WTC11 (cell line): Measurements from ENCODE around the gene DUSP21.

Source experiments
- CREB1 ChIP-seq: sonication (generic); formaldehyde crosslinking; IDR thresholded peaks from 2 replicates; pipeline ENCODE4 v1.8.0; 2023; ENCODE audit warnings: mild to moderate bottlenecking, missing genetic modification reagents
- FOXK1 ChIP-seq: sonication (generic); formaldehyde crosslinking; IDR thresholded peaks from 2 replicates; pipeline ENCODE4 v1.8.0; 2022; ENCODE audit warnings: mild to moderate bottlenecking, moderate library complexity, missing genetic modification reagents
- GABPB1 ChIP-seq: sonication (generic); formaldehyde crosslinking; IDR thresholded peaks from 2 replicates; pipeline ENCODE4 v1.8.1; 2023; ENCODE audit warnings: mild to moderate bottlenecking, missing genetic modification reagents
- MXD4 ChIP-seq: fragments of 250-450 bp; sonication (Bioruptor Pico); IDR thresholded peaks from 2 replicates; pipeline ENCODE4 v1.8.0; 2021; ENCODE audit warnings: mild to moderate bottlenecking, moderate library complexity, borderline replicate concordance
- NFATC4 ChIP-seq: fragments of 250-450 bp; sonication (Bioruptor Pico); IDR thresholded peaks from 2 replicates; pipeline ENCODE4 v1.9.0; 2021; ENCODE audit warnings: mild to moderate bottlenecking
- TEAD4 ChIP-seq: sonication (generic); formaldehyde crosslinking; IDR thresholded peaks from 2 replicates; pipeline ENCODE4 v1.8.0; 2022; ENCODE audit warnings: mild to moderate bottlenecking, missing genetic modification reagents
- TF ChIP-seq, protein P1 (sequence below): fragments of 200-600 bp; IDR thresholded peaks from 2 replicates; pipeline ENCODE4 v1.8.0; 2022; ENCODE audit warnings: antibody characterized with exemption
- TF ChIP-seq, protein P2 (sequence below): sonication (generic); formaldehyde crosslinking; IDR thresholded peaks from 2 replicates; pipeline ENCODE4 v1.8.0; 2022; ENCODE audit warnings: mild to moderate bottlenecking, missing genetic modification reagents
- TF ChIP-seq, protein P3 (sequence below): sonication (generic); formaldehyde crosslinking; IDR thresholded peaks from 2 replicates; pipeline ENCODE4 v1.8.1; 2023; ENCODE audit warnings: mild to moderate bottlenecking, missing genetic modification reagents, moderate library complexity
- TF ChIP-seq, protein P4 (sequence below): sonication (generic); formaldehyde crosslinking; IDR thresholded peaks from 2 replicates; pipeline ENCODE4 v1.8.1; 2022; ENCODE audit warnings: low read depth, missing genetic modification reagents, borderline replicate concordance
- TF ChIP-seq, protein P5 (sequence below): sonication (generic); formaldehyde crosslinking; IDR thresholded peaks from 2 replicates; pipeline ENCODE4 v1.8.1; 2022; ENCODE audit warnings: mild to moderate bottlenecking, moderate library complexity, missing genetic modification reagents

- TF ChIP-seq, protein P1, sequence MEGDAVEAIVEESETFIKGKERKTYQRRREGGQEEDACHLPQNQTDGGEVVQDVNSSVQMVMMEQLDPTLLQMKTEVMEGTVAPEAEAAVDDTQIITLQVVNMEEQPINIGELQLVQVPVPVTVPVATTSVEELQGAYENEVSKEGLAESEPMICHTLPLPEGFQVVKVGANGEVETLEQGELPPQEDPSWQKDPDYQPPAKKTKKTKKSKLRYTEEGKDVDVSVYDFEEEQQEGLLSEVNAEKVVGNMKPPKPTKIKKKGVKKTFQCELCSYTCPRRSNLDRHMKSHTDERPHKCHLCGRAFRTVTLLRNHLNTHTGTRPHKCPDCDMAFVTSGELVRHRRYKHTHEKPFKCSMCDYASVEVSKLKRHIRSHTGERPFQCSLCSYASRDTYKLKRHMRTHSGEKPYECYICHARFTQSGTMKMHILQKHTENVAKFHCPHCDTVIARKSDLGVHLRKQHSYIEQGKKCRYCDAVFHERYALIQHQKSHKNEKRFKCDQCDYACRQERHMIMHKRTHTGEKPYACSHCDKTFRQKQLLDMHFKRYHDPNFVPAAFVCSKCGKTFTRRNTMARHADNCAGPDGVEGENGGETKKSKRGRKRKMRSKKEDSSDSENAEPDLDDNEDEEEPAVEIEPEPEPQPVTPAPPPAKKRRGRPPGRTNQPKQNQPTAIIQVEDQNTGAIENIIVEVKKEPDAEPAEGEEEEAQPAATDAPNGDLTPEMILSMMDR = no peak
- TF ChIP-seq CREB1 = no peak
- TF ChIP-seq, protein P2, sequence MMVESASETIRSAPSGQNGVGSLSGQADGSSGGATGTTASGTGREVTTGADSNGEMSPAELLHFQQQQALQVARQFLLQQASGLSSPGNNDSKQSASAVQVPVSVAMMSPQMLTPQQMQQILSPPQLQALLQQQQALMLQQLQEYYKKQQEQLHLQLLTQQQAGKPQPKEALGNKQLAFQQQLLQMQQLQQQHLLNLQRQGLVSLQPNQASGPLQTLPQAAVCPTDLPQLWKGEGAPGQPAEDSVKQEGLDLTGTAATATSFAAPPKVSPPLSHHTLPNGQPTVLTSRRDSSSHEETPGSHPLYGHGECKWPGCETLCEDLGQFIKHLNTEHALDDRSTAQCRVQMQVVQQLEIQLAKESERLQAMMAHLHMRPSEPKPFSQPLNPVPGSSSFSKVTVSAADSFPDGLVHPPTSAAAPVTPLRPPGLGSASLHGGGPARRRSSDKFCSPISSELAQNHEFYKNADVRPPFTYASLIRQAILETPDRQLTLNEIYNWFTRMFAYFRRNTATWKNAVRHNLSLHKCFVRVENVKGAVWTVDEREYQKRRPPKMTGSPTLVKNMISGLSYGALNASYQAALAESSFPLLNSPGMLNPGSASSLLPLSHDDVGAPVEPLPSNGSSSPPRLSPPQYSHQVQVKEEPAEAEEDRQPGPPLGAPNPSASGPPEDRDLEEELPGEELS (CRISPR knock-in tag) = no peak
- TF ChIP-seq GABPB1 (CRISPR knock-in tag) = no peak
- no peak for TF ChIP-seq TEAD4
- TF ChIP-seq, protein P3, sequence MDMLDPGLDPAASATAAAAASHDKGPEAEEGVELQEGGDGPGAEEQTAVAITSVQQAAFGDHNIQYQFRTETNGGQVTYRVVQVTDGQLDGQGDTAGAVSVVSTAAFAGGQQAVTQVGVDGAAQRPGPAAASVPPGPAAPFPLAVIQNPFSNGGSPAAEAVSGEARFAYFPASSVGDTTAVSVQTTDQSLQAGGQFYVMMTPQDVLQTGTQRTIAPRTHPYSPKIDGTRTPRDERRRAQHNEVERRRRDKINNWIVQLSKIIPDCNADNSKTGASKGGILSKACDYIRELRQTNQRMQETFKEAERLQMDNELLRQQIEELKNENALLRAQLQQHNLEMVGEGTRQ = no peak
- TF ChIP-seq NFATC4 = no peak
- TF ChIP-seq FOXK1 (CRISPR knock-in tag) = no peak
- no peak for TF ChIP-seq MXD4
- TF ChIP-seq, protein P4, sequence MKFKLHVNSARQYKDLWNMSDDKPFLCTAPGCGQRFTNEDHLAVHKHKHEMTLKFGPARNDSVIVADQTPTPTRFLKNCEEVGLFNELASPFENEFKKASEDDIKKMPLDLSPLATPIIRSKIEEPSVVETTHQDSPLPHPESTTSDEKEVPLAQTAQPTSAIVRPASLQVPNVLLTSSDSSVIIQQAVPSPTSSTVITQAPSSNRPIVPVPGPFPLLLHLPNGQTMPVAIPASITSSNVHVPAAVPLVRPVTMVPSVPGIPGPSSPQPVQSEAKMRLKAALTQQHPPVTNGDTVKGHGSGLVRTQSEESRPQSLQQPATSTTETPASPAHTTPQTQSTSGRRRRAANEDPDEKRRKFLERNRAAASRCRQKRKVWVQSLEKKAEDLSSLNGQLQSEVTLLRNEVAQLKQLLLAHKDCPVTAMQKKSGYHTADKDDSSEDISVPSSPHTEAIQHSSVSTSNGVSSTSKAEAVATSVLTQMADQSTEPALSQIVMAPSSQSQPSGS (CRISPR knock-in tag) = no peak
- TF ChIP-seq, protein P5, sequence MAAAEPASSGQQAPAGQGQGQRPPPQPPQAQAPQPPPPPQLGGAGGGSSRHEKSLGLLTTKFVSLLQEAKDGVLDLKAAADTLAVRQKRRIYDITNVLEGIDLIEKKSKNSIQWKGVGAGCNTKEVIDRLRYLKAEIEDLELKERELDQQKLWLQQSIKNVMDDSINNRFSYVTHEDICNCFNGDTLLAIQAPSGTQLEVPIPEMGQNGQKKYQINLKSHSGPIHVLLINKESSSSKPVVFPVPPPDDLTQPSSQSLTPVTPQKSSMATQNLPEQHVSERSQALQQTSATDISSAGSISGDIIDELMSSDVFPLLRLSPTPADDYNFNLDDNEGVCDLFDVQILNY (CRISPR knock-in tag) = no peak
Measured at GRCh38 chrX:44843753-44844152, at the start of gene DUSP21.
